ENCODE measurements around the gene NUDT21.
"Not testable (repeated sequence)": the region's sequence is repeated elsewhere in the genome, so short reads cannot be mapped to it uniquely, and the experiment has no call there.

The NUDT21 gene

GRCh38 chr16:56380778-56381485 lies 70.2 kb downstream of the NUDT21 start:
- not testable (repeated sequence) for DNase-seq (ENCODE audit: low read depth in 2 of 2)
